CD4-positive, CD25-positive, alpha-beta regulatory T cell (primary cell): Measurements from ENCODE around the gene CHMP5. TPM values are rescaled to one million over a fixed set of nuclear protein-coding genes. Genes with fewer than 3 reads are reported as not detected.

Source experiments
- ATAC-seq, 2 donors: fragments of 150-1000 bp; cut with Tn5 transposase; one replicate each; pipeline ENCODE4 v1.10.0; 2021; ENCODE audit warnings: low read depth in 2 of 2, moderate number of reproducible peaks in 2 of 2, moderate library complexity in 1 of 2
- DNase-seq, 3 donors: peaks; one replicate each; pipeline versions ENCODE4 v3.0.0 to v3.0.0-alpha.2; 2012 to 2022; ENCODE audit warnings: mixed read lengths in 1 of 3
- H3K27ac ChIP-seq: one replicate; pipeline ENCODE4 v1.7.0; 2013; ENCODE audit warnings: mild to moderate bottlenecking, low read length; ENCODE audit not compliant: insufficient read depth, poor library complexity, severe bottlenecking
- H3K27me3 ChIP-seq: one replicate; pipeline ENCODE4 v1.7.0; 2013; ENCODE audit warnings: low read length; ENCODE audit not compliant: control insufficient read depth, insufficient read depth
- H3K36me3 ChIP-seq: one replicate; pipeline ENCODE4 v1.7.0; 2013; ENCODE audit warnings: mild to moderate bottlenecking, low read length, moderate library complexity; ENCODE audit not compliant: control insufficient read depth, insufficient read depth
- H3K4me1 ChIP-seq: 2 replicates; pipeline ENCODE4 v1.7.0; 2013; ENCODE audit warnings: mild to moderate bottlenecking, low read length; ENCODE audit not compliant: insufficient read depth, control insufficient read depth, poor library complexity, severe bottlenecking
- H3K4me3 ChIP-seq: one replicate; pipeline ENCODE4 v1.7.0; 2013; ENCODE audit warnings: low read depth, mild to moderate bottlenecking, low read length, moderate library complexity
- H3K9me3 ChIP-seq, 2 experiments: 1 replicate in 1 of 2; 2 replicates in 1 of 2; pipeline ENCODE4 v1.7.0; 2013; ENCODE audit warnings: low read length in 2 of 2, mild to moderate bottlenecking in 1 of 2, moderate library complexity in 1 of 2; ENCODE audit not compliant: control insufficient read depth in 2 of 2
- H3K27ac Mint-ChIP-seq, 3 donors: one replicate each; pipeline ENCODE4 v1.8.0; 2020 to 2022; ENCODE audit warnings: mild to moderate bottlenecking in 3 of 3, mixed read lengths in 3 of 3, moderate library complexity in 2 of 3
- H3K27me3 Mint-ChIP-seq: one replicate; pipeline ENCODE4 v1.8.0; 2022; ENCODE audit warnings: mild to moderate bottlenecking, mixed read lengths
- H3K36me3 Mint-ChIP-seq: one replicate; pipeline ENCODE4 v1.8.0; 2020; ENCODE audit warnings: mixed read lengths
- H3K4me1 Mint-ChIP-seq, 4 donors: one replicate each; pipeline ENCODE4 v1.8.0; 2020 to 2022; ENCODE audit warnings: mixed read lengths in 4 of 4, mild to moderate bottlenecking in 1 of 4
- H3K4me3 Mint-ChIP-seq, 4 donors: one replicate each; pipeline ENCODE4 v1.8.0; 2020 to 2022; ENCODE audit warnings: mild to moderate bottlenecking in 4 of 4, mixed read lengths in 4 of 4, moderate library complexity in 3 of 4
- H3K9me3 Mint-ChIP-seq, 7 donors: one replicate each; pipeline ENCODE4 v1.8.0; 2020 to 2022; ENCODE audit warnings: mixed read lengths in 7 of 7, mild to moderate bottlenecking in 3 of 7, moderate library complexity in 2 of 7
- polyA plus RNA-seq, 4 donors: library from polyadenylated mRNA; unstranded; fragments of 300-500 nt; fragmentation: Illumina TruSeq; gene quantifications; one replicate each; pipeline ENCODE4 v1.2.3, GENCODE V29; 2021
- total RNA-seq: library from RNA; stranded (reverse); gene quantifications from one replicate; pipeline ENCODE4 v1.2.3, GENCODE V29; 2022

The CHMP5 gene
- total and polyA plus RNA-seq, 5 donors from 2014 or later, result 25.5 to 58.3 (median 55.8) TPM

DNA sequence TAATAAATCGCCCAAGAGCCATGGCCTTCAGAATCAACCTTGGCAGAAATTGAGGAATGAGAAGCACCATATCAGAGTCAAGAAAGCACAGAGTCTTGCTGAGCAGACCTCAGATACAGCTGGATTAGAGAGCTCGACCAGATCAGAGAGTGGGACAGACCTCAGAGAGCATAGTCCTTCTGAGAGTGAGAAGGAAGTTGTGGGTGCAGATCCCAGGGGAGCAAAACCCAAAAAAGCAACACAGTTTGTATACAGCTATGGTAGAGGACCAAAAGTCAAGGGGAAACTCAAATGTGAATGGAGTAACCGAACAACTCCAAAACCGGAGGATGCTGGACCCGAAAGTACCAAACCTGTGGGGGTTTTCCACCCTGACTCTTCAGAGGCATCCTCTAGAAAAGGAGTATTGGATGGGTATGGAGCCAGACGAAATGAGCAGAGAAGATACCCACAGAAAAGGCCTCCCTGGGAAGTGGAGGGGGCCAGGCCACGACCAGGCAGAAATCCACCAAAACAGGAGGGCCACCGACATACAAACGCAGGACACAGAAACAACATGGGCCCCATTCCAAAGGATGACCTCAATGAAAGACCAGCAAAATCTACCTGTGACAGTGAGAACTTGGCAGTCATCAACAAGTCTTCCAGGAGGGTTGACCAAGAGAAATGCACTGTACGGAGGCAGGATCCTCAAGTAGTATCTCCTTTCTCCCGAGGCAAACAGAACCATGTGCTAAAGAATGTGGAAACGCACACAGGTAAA, 30.0 kb downstream of the CHMP5 start:
- Histone ChIP-seq H3K9me3 (no peaks in the 10 kb centered on the region), H3K4me1 (peaks cover 52% of the 10 kb centered on the region), H3K27me3 (no peaks in the 10 kb centered on the region), H3K36me3 (peaks cover 54% of the 10 kb centered on the region), H3K27ac (no peak overlapping the region), H3K4me3 (no peak overlapping the region)
- no peak for ATAC-seq
- peak overlapping the region in 2 of 4 donors; percentile 15 to 71 for H3K4me3 Mint-ChIP-seq
- no peak for DNase-seq
- peaks cover 7% of the 10 kb centered on the region for H3K27me3 Mint-ChIP-seq
- H3K4me1 Mint-ChIP-seq, result peaks cover 45 to 97% (median 81%) of the 10 kb centered on the region in 4 donors
- H3K9me3 Mint-ChIP-seq, result peaks cover 0 to 1% (median 0%) of the 10 kb centered on the region in 7 donors
- peaks cover 65% of the 10 kb centered on the region for H3K36me3 Mint-ChIP-seq
- peak overlapping the region; percentile 2 to 65 (median 62) for H3K27ac Mint-ChIP-seq

DNA sequence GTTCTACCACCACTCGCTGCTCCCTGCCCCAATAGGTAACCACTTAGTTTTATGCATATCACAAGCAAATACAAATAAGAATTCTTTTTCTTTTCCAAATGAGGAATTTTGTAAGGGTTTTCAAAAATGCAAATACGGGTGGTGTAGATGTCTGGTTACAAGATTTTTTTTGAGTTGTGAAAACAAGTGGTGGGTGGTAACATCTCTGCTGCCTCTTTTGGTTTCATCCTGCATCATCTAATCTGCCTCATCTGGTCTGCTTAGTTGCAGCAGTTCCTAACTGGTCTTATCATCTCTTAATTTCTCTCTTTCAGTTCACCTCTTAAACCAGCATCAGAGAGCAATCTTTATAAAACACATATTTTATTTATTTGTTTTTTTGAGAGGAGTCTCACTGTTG, 30.7 kb downstream of the CHMP5 start:
- H3K36me3 ChIP-seq, result peaks cover 59% of the 10 kb centered on the region
- H3K36me3 Mint-ChIP-seq, result peaks cover 70% of the 10 kb centered on the region

DNA sequence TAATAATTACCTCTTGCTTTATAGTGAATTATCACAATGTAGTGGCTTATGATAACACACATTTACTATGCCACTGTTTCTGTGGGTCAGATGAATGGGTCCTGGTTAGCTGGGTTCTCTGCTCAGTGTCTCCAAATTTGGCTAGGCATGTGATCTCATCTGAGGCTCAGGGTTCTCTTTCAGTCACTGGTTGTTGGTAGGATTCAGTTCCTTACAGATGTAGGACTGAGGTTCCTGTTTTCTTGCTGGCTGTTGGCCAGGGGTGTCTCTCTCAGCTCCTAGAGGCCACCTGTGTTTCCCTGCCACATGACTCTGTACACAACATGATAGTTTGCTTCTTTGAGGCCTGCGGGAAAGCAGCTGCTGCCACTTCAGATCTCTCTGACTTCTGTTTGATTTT, 32.6 kb downstream of the CHMP5 start:
- Histone ChIP-seq H3K27me3 (no peaks in the 10 kb centered on the region), H3K4me1 (peaks cover 31% of the 10 kb centered on the region), H3K9me3 (no peaks in the 10 kb centered on the region), H3K4me3 (peak overlapping the region; percentile 57), H3K36me3 (peaks cover 77% of the 10 kb centered on the region), H3K27ac (no peak overlapping the region)
- Mint-ChIP-seq H3K36me3 (peaks cover 72% of the 10 kb centered on the region), H3K27ac (peak overlapping the region in 2 of 3 donors; percentile 79 to 85), H3K27me3 (no peaks in the 10 kb centered on the region), H3K4me1 (peaks cover 42 to 85% (median 73%) of the 10 kb centered on the region in 4 donors), H3K4me3 (peak overlapping the region in 3 of 4 donors; percentile 58 to 72 (median 63)), H3K9me3 (peaks cover 0 to 1% (median 0%) of the 10 kb centered on the region in 7 donors)
- ATAC-seq (peak; percentile 58 to 61), DNase-seq (peak in 1 of 3 donors; percentile 25)

More for the DNA sequence above, 30.7 kb downstream of the CHMP5 start:
- peak overlapping the region; percentile 8 for H3K4me3 ChIP-seq
- Mint-ChIP-seq H3K27ac (peak overlapping the region in 1 of 3 donors; percentile 67), H3K4me1 (peaks cover 50 to 97% (median 83%) of the 10 kb centered on the region in 4 donors), H3K4me3 (peak overlapping the region in 3 of 4 donors; percentile 49 to 74 (median 57)), H3K27me3 (no peaks in the 10 kb centered on the region), H3K9me3 (peaks cover 0 to 1% (median 0%) of the 10 kb centered on the region in 7 donors)
- H3K27me3 ChIP-seq, result no peaks in the 10 kb centered on the region
- DNase-seq, result peak in 1 of 3 donors; percentile 52
- ATAC-seq, result no peak
- no peak overlapping the region for H3K27ac ChIP-seq
- no peaks in the 10 kb centered on the region for H3K9me3 ChIP-seq
- H3K4me1 ChIP-seq, result peaks cover 49% of the 10 kb centered on the region

- Mint-ChIP-seq H3K4me1 (peaks cover 29 to 56% (median 49%) of the 10 kb centered on the region in 4 donors), H3K36me3 (peaks cover 60% of the 10 kb centered on the region)
These were observed 35.7 kb downstream of the CHMP5 start for GRCh38 chr9:33300546-33300945.

GRCh38 chr9:33304362-33304761, 39.5 kb downstream of the CHMP5 start:
- H3K36me3 Mint-ChIP-seq, result peaks cover 32% of the 10 kb centered on the region
- H3K9me3 ChIP-seq, result no peaks in the 10 kb centered on the region
- H3K4me1 ChIP-seq, result no peaks in the 10 kb centered on the region
- no peaks in the 10 kb centered on the region for H3K9me3 Mint-ChIP-seq
- no peak for DNase-seq
- no peak overlapping the region for H3K4me3 ChIP-seq
- no peak overlapping the region for H3K4me3 Mint-ChIP-seq
- H3K27ac Mint-ChIP-seq, result no peak overlapping the region
- H3K27ac ChIP-seq, result no peak overlapping the region
- peaks cover 6 to 23% (median 15%) of the 10 kb centered on the region in 4 donors for H3K4me1 Mint-ChIP-seq
- ATAC-seq, result no peak
- H3K27me3 ChIP-seq, result no peaks in the 10 kb centered on the region
- H3K36me3 ChIP-seq, result peaks cover 95% of the 10 kb centered on the region
- no peaks in the 10 kb centered on the region for H3K27me3 Mint-ChIP-seq

More at GRCh38 chr9:33300546-33300945, 35.7 kb downstream of the CHMP5 start:
- Mint-ChIP-seq H3K27me3 (no peaks in the 10 kb centered on the region), H3K4me3 (no peak overlapping the region), H3K27ac (peak overlapping the region in 1 of 3 donors; percentile 38), H3K9me3 (no peaks in the 10 kb centered on the region)
- Histone ChIP-seq H3K4me1 (peaks cover 30% of the 10 kb centered on the region), H3K27ac (no peak overlapping the region), H3K9me3 (no peaks in the 10 kb centered on the region), H3K4me3 (no peak overlapping the region), H3K36me3 (peaks cover 93% of the 10 kb centered on the region), H3K27me3 (no peaks in the 10 kb centered on the region)
- ATAC-seq (no peak), DNase-seq (no peak)

DNA sequence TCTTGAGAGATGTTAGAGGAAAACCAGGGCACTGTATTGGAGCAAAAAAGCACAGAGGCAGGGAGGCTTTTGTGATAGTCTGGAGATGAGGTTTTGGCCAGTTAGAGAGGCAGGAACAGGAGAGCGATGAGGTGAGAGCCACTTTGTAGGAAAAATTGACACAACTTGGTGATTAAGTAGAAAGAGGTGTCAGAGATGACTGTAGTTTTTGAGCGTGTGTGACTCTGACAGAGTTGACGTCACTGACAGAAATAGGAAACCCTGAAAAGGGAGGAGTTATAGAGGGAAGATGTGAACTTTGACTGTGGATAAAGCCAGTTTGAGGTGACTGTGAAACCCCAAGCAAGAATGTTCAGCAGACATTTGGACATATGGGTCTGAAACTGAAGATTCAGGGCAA, 41.2 kb downstream of the CHMP5 start:
- Histone ChIP-seq H3K27me3 (no peaks in the 10 kb centered on the region), H3K4me1 (no peaks in the 10 kb centered on the region), H3K9me3 (no peaks in the 10 kb centered on the region), H3K4me3 (no peak overlapping the region), H3K27ac (no peak overlapping the region), H3K36me3 (peaks cover 97% of the 10 kb centered on the region)
- Mint-ChIP-seq H3K36me3 (peaks cover 35% of the 10 kb centered on the region), H3K9me3 (no peaks in the 10 kb centered on the region), H3K27ac (no peak overlapping the region), H3K27me3 (no peaks in the 10 kb centered on the region), H3K4me3 (no peak overlapping the region), H3K4me1 (peaks cover 0 to 7% (median 4%) of the 10 kb centered on the region in 4 donors)
- ATAC-seq, result no peak
- peak in 1 of 3 donors; percentile 38 for DNase-seq

DNA sequence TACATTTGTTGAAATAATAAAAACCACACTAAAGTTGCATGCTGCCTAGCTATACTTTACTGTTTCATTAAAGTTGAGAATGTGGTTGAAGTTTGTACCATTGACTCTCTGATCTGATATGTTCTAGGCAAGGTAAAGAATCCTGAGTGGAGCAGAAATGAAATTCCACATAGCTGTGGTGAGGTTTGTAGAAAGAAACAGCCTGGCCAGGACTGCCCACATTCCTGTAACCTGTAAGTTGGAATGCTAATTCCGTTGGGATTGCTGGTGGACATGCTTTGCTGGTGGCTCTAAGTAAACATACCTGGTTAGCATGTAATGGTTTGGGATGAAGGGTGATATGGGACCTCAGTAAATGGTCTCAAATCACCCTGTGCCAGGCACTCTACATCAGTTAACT, 42.2 kb downstream of the CHMP5 start:
- H3K27me3 Mint-ChIP-seq, result no peaks in the 10 kb centered on the region
- no peak overlapping the region for H3K27ac Mint-ChIP-seq
- H3K36me3 Mint-ChIP-seq, result peaks cover 38% of the 10 kb centered on the region

More for the DNA sequence above, 42.2 kb downstream of the CHMP5 start:
- Histone ChIP-seq H3K4me1 (no peaks in the 10 kb centered on the region), H3K36me3 (peaks cover 97% of the 10 kb centered on the region), H3K4me3 (no peak overlapping the region), H3K9me3 (no peaks in the 10 kb centered on the region), H3K27me3 (no peaks in the 10 kb centered on the region), H3K27ac (no peak overlapping the region)
- no peak for ATAC-seq
- Mint-ChIP-seq H3K9me3 (no peaks in the 10 kb centered on the region), H3K4me1 (peaks cover 0 to 6% (median 2%) of the 10 kb centered on the region in 4 donors), H3K4me3 (no peak overlapping the region)
- DNase-seq, result no peak
